Measurements from ENCODE around the gene RUFY3. TPM values are rescaled to one million over a fixed set of nuclear protein-coding genes. Genes with fewer than 3 reads are reported as not detected.
A peak's percentile ranks its signal among the peaks of the same experiment; 100 is the strongest.

The RUFY3 gene
- polyA plus RNA-seq, 10 donors, result 41.9 to 119 (median 66.0) TPM

DNA sequence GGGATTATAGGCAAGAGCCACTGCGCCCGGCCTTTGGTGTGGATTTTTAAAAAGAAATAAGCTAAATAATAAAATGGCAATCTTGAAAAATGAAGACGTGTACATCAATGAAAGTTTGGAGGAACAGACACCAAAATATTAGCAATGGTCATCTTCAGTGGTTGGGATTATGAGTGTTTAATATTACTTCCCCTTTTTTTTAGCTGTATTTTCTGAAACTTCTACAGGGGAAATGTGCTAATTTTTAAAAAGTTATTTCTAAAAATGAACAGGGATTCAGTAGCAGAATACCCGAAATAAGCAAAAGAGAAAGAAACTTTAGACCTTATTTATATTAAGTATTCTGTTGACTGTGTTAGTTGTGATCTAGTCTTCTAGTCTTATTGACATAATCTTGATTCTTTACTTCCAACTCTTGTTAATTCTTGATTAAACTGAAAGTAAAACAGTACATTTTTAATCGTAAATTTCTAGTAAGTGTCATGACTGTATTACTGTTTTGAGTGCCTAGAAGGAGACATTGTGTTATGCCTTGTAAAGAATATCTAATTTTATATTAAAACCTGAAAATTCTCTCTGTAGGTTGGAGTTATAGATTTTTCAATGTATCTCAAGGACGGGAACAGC, 51.3 kb downstream of the RUFY3 start:
- no peak for DNase-seq

DNA sequence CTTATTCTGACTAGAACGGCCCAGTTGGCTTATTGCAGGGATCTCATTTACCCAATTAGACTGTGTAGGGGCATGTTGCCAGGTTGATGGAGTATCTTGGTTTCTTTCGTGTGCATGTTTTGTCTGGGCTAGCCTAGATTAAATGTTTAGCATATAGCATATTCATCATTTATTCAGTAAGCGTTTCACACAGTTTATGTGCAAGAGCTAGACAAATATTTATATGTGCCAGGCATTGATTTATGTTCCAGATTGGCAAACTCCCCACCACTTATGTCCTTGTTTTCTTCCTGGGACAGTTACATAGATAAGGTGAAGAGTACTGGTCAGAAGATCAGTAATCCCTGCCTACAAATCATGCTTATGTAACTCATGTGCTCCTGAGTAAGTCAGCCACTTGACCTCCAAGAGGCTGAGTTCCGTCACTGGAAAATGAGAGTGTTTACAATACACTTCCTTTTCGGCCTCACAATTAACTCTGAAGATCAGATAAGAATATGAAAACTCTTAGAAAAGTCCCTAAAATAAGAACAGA, 57.2 kb downstream of the RUFY3 start:
- DNase-seq, result no peak

DNA sequence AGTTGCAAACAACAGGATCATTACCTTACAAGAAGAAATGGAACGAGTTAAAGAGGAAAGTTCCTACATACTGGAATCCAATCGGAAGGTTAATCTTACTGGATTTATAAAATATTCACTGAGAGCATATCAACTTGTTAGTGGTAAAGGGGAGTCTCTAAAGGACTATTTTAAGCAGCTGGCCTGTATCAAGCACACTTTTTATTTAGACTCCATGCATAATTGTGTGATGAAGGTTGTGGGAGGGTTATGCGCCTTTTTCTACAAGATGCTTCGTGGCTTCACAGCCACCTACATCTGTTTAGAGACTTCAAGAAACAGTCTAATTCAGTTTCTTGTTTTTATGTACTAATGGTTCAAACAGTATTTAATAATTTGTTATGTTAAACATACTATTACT, 61.3 kb downstream of the RUFY3 start:
- no peak for DNase-seq

DNA sequence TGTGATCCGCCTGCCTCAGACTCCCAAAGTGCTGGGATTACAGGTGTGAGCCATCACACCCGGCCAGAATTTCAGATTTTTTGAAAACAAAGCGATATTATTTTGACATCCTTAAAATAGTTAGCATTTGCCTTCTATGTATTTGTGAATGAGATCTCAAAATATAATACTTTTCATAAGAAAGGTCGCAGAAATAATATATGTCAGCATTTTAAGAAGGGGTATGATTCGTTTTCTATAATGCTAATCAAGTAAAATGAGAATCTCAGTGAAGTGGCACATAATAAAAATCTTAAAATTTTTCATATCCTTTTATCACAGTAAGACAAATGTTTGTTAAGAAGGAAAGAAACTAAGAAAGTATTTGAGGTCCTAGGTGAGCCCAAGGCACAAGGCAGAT, 65.7 kb downstream of the RUFY3 start:
- DNase-seq, result no peak

DNA sequence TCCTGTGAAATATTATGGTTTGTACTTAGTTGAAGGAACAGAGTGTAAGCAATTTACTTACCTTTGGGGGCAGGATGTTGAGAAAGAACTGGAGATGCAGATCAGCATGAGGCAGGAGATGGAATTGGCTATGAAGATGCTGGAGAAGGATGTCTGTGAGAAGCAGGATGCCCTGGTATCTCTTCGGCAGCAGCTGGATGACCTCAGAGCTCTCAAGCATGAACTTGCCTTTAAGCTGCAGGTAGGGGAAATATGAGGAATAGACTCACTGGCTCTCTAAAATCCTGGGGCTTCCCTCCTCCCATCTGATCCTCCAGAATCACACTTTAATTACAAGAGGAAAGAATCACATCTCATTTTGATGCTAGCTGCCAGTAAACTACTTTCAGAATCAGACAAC, 67.0 kb downstream of the RUFY3 start:
- DNase-seq, result no peak

DNA sequence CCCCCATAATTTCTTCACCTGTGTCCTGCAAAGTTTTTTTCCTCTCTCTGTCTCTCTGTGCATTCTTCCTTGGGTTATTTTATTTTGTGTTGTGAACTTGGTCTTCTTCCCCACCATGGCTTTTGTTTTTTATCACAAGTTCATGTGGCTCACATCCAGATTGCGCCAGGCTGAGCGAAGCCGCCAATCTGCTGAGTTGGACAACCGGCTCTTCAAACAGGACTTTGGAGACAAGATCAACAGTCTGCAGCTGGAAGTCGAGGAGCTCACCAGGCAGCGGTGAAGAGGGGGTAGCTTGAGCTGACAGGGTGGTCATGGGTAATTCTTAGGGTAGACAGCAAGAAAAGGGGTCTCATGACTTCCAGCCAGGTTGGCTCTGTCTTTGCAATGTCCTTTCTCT, 71.9 kb downstream of the RUFY3 start:
- DNase-seq, result no peak

DNA sequence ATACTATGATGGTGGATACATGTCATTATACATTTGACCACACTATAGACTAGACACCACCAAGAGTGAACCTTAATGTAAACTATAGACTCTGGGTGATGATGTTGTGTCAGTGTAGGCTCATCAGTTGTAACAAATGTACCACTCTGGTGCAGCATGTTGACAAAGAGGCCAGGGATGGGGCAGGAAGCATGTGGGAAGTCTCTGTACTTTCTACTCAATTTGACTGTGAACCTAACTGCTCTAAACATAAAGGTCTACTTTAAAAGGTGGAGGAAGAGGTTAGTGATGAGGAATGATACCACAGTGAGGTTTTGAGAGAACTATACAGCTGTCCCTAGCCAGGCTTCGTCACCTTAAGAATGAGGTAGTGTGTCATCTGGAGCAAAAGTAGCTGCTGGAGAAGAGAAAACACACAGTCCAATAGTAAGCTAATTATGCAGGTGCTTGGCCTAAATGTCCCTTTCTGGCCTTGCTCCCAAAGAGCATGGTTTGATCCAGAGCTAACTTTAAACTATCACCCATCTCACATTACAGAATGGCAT, 79.6 kb downstream of the RUFY3 start:
- DNase-seq, result no peak

DNA sequence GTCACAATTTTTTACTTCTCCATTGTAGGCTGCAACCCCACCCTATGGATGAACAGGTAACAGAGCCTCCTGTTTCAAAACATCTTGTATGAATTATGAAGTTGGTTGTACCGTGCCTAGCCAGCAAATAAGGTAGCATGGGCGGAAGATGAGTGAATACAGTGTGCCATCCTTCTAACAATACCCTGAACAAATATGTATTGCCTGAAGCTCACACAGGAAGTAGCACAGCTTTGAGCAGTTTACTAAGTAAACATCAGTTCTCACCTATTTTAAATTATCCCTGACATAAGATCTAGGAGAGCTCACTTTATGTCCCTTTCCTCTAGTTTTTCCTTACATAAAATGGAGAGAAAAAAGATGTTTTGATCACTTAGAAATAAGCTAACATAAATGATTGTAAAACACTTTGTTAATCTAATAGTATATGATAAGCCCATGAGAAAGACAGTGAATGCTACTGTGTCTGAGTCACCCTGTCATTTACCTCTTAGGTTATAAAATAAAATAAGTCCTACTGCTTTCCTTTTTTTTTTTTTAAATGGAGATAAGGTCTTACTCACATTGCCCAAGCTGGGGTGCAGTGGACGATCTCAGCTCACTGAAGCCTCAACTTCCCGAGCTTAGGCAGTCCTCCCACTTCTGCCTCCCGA, 81.3 kb downstream of the RUFY3 start:
- no peak for DNase-seq

DNA sequence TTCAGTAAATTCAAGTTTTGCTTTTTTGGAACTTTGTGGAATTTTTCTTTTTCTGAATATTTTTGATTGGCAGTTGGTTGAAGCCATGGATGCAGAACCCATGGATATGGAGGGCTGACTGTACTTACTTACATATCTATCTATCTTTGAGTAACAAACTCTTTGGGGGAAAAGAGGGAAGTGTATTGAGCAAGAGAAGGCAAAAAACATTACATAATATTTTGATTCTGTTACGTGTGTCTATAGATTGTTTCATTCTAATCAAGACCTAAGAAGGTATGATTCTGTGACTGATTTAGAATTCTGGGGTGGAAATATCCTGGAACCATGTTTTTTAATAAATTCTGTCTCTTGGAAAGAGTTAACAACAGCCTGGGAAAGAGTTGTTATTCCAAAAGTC, 86.4 kb downstream of the RUFY3 start:
- no peak for DNase-seq

DNA sequence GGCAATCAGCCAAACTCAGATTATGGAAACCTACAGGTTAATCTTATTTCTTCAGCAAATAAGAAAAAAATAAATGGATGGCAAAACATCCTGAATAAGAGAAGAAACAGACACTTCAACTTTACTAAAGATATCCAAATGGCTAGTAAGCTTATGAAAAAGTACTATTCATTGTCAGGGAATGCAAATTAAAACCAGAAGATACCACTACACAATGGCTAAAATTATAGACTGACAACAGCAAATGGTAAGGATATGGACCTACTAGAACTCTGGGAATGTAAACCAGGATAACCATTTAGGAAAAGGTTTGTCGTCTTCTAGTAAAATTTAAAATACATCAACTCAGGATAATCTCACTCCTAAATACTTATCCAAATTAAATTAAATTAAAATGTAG, 93.6 kb downstream of the RUFY3 start:
- DNase-seq, result no peak

DNA sequence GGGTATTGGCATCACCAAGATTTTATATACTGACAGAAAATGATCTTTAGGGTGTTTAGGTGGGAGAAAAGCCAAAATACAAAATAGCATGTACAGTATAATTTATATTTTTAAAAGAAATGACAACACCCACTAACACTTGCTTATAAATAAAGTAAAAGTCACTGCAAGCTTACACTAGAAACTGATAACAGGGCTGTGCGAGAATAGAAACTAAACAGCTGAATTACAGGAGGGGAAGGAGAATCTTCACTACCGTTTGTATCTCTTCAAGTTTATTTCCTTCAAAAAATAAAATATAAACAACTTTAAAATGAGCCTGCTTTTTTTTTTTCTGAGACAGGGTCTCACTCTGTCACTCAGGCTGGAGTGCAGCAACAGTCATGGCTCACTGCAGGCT, 95.1 kb downstream of the RUFY3 start:
- no peak for DNase-seq

DNA sequence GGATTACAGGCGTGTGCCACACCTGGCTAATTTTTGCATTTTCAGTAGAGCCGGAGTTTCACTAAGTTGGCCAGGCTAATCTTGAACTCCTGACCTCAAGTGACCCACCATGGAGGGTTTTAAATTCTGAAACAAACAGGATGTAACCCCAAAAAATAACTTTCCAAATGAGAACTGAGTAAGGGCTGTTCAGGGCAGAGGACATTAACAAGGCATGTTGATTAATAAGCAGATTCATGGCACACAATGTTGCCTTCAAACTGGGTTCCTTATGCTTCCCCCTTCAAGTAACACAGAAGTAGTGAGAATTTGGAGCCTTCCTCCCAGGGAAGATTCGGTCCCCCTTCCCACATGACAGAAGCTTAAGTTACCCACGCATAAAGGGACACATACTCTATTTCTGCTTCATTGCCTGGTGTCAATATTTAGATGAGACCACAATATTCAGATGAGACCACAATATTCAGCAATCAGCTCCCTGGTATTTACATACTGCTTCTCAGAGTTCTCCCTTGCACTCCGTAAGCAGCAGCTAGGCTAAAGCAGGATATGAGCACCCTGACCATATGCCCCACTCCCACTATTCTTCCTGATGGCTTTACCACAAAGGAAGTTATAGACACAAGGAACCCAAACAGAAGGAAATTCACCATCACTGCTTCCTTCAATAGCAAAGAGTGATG, 96.5 kb downstream of the RUFY3 start:
- no peak for DNase-seq

DNA sequence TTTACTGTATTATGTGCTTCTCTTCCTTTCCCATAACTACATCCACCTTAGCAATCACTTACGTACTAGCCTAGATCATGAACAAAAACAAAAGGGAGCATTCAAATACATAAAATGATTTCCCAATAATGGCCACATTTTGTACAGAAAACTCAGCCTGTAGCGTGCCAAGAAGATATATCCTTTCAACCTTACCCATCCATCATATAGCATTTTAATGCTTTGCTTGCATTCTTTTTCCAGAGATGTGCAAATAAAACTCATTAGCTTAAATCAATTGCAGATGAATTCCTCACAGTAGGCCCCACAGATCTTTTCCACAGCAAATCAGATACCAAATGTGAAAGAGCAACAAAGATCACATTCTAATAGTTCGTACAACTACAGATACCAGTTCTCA, 97.2 kb downstream of the RUFY3 start:
- DNase-seq, result peak in 1 of 3 donors; percentile 45

DNA sequence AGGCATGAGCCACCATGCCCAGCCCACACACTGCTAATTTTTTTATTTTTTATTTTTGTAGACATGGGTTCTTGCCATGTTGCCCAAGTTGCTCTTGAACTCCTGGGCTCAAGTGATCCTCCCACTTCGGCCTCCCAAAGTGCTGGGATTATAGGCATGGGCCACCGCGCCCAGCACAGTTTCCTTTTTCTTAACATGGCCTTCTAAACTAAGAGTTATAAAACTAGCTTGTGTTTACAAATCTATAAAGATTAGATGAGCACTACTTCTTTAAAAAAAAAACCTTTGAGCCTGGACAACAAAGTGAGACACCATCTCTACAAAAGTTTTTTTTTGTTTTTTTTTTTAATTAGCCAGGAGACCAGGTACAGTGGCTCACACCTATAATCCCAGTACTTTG, 107.3 kb downstream of the RUFY3 start:
- no peak for DNase-seq

DNA sequence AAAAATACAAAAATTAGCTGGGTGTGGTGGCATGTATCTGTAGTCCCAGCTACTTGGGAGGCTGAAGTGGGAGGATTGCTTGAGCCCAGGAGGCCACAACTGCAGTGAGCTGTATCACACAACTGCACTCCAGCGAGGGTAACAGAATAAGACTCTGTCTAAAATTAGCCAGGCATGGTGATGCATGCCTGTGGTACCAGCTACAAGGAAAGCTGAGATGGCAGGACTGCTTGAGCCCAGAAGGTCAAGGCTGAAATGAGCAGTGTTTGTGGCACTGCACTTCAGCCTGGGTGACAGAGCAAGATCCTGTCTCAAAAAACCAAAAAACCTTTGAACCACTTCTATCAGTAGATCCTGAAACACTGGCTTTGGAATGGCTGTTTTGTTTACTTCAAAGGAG, 107.7 kb downstream of the RUFY3 start:
- DNase-seq, result no peak

DNA sequence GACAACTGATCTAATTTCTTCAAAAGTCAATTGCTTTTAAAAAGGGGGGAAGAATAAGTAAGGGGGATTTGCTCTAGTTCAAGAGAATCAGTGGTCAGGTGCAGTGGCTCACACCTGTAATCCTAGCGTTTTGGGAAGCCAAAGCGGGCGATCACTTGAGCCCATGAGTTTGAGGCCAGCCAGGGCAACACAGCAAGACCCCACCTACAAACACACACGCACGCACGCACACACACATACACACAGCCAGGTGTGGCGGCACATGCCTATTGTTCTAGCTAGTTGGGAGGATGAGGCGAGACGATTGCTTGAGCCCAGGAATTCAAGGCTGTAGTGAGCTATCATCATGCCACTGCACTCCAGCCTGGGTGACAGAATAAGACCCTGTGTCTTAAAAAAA, 108.3 kb downstream of the RUFY3 start:
- no peak for DNase-seq

DNA sequence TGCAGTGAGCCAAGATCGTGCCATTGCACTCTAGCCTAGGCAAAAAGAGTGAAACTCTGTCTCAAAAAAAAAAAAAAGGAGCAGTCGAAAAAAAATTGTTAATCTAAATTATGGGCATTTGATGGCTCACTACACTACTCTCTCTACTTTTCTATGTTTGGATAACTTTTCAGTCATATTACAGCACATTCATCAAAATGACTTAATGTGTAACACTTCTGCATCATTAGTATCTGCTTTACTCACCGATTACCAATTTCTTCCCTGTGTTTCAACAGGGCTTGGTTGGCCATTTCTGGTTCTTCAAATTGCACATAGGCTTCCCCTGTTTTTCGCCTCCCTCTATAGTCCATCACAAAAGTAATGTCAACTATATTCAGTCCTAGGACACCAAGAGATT, 109.5 kb downstream of the RUFY3 start:
- DNase-seq, result no peak

DNA sequence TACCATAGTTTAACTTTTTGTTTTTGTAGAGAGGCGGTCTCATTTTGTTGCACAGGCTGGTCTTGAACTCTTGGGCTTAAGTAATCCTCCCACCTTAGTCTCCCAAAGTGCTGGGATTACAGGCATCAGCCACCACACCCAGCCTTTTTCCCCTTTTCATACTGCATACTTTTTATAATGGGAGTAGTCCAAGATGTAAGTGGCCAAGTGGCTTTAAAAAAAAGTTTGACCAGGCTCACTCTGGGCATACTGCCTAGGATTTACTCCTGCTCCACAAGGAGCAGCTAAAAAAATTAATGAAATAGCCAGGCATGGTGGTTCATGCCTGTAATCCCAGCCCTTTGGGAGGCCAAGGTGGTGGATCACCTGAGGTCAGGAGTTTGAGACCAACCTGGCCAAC, 111.9 kb downstream of the RUFY3 start:
- no peak for DNase-seq

DNA sequence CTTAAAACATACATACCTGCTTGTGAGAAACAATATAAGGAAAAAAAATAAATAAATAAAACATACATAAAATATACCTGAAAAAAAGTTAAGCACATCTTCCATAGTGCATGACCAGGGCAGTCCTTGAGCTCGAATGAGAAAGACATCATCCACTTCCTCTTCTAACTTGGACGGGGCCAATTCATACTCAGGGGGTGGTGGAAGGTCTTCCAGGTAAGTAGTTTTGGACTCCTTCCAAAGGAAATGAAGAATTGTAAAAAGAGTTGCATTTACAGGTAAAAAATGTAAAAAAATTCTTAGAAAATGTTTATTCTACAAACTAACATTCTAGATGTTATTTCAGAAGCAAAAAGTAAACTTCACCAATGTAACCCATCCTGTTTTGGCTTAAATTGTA, 114.3 kb downstream of the RUFY3 start:
- no peak for DNase-seq

DNA sequence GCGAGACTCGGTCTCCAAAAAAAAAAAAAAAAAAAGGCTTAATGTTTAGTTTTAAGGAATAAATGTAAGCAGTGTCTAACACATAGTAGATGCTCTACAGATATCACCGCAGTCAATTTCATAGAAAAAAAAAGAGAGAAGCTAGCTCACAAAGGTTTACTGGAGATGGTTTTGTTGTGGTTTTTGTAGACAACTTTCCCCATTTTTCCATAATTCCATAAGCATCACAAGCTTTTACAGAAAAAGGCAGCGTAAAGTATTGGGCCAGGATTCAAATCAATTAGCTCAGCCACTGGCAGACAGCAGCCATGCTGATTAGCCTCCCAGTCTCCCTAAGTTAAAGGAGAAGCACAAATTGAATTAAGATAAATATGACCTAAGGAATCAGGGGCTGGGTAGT, 116.4 kb downstream of the RUFY3 start:
- peak; percentile 25 to 60 (median 27) for DNase-seq

DNA sequence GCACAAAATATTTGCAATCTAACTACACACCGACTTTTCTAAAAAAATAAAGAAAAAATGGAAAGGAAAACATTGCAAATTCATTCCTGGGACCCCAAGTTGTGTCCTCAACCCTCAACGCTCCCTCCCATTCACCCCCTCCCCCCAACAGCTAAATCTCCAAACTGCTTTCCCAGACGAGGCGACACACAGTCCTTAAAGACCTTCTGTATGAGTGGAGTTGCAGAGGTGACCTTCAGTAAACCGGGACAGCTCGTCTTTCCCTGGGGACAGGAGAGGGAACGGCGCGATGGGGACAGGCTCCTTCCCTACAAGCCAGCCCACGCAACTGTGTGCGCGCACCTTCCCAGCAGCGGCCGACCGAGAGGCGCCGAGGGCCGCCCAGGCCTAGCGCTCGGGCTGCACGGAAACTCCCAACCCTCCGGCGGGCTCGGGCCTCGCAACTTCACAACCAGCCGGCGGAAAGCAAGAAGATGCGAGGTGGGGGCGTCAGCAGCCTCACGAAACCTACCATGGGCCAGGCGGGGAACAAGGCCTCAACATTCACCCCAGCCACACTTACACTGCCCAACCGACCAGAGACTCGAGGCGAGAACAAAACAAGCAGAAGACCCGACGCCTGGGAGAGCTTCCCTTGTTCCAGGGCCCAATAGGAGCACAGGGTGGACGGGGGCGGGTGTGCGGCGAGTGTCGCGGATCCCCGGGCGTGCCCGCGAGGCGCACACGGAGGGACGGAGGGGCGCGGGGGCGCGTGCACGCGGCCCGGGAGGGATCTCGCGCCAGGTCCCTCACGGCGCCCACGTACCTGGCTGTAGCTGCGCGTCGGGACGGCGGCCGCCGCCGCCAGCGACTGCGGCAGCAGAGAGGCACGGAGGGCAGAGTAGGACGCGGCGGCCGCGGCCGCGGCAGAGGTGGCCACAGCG, 117.2 kb downstream of the RUFY3 start:
- peak; percentile 59 to 91 (median 73) for DNase-seq

DNA sequence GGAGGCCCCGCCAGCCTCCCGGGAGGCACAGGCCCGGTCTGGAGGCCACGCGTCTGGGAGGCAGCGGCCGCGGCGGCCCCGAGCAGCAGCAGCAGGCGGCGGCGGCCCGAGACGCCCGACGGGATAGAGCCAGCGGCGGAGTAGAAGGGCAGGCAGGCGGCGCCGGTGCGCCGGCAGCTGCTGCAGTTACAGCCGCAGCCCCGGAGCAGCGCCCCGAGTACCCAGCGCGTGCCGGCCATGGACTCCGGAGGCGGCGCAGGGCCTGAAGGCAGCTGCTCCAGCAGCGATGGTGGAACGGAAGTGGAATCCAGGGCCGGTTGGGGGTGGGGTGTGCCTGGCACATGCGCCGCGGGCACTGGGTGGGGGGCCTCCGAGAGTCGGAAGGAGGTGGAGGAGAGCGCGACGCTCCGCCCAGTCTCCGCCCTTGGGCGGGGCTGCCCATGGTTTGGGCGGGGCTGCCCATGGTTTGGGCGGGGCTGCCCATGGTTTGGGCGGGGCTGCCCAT, 117.9 kb downstream of the RUFY3 start, which contains the start of gene GRSF1:
GRSF1 (minus strand) TSS at position 302 of the 505 bp plus-strand sequence; CDS start at position 239, 63 bp downstream.
- DNase-seq, result peak; percentile 91 to 96 (median 93)
